Stimulated activated CD4-positive, alpha-beta T cell treated with anti-CD3 and anti-CD28 coated beads, TNF-alpha, amount 100 ng/mL, for 24 hours (primary cell): Measurements from ENCODE around the gene PLXNA2.

Experiments used
- DNase-seq, 3 experiments: peaks; one replicate each; pipeline ENCODE4 v3.0.0-alpha.2; 2020; ENCODE audit warnings: low read depth in 3 of 3

The PLXNA2 gene

DNA sequence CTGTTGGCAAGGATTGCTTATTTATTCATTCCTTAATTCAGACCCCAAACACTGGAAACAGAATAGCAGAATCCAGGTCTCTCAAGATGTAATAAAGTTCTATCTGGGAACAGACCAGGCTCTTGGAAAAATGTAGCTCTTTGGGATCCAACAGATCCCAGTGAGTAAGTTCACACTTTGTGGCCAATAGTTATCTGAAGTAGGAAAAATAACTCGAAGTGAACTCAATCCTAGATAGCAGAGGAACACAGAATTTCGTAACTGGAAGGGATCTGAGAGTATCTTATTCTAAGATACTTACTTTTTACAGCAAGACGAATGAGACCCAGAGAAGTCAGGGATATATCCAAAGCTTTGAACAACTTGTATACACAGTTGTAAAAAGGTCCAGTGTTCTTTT is 182.6 kb downstream of the PLXNA2 start:
- no peak for DNase-seq

- DNase-seq = no peak
These were observed 183.1 kb downstream of the PLXNA2 start for GRCh38 chr1:208061118-208061517.

DNA sequence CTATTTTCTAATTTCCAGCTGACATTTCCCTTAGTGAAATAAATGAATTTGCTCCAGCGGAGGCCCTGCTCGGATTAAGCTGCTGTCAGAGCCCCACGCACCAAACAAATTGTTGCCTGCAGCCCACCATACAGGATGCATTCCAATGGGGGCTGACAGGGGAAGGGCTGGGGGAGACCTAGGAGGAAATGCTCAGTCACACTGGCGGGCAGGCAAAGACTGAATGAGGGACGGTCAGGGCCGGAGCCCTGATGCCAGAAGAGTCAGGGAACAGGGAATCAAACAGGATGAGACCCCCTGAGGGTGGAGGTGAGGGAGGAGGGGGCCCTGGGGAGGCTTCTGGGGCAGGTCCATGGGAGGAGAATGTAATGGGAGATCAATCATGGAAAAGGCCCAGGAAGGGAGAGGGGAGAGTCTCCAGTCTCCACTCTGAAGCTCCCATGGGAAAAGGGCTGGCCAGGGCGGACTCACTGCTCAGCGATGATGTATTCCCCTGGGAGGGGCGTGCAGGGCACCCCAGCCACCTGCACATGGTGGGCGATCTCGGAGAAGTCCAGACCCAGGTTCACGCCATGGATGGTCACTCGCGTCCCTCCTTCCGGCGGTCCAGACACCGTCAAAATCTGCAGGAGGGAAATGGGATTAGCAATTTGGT is 183.8 kb downstream of the PLXNA2 start:
- DNase-seq = no peak

GRCh38 chr1:208059409-208060001 is 184.7 kb downstream of the PLXNA2 start:
- no peak for DNase-seq

- no peak for DNase-seq
These were observed 185.4 kb downstream of the PLXNA2 start for GRCh38 chr1:208058756-208059155.

GRCh38 chr1:208058267-208058666 is 185.9 kb downstream of the PLXNA2 start:
- DNase-seq = no peak

DNA sequence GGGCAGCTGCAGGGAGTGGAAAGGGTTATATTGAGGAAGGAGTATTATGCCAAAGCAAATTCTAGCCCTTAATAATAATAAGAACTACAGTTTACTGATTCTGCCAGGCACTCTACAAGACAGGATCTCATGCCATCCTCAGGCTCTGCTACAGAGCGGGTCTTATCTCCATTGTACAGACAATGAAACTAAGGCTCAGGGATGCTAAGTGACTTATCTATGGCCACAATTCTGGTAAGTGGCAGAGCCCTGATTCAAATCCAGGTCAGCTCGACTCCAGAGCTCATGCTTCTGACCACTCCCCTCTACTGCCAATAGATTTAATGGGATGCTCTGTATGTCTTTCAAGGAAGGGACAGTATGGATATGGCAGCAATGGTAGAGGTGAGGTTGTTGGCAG is 187.1 kb downstream of the PLXNA2 start:
- no peak for DNase-seq

DNA sequence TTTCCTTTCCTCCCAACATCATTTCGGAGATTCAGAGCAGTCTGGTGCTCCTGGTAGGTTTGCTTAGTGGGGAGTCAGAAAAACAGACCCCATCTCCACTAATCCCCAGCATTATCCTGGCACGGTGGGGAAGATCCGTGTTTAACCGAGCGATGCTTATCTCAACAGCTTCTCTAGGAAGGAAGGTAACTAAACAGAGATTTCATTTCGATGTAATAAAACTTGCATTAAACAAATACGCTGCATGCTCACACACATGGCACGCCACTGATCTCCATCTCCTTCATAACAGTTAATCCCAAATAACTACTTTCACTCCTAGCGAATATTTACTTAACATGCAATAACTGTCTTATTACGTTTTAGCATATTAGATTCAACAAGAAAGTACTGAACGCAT is 188.6 kb downstream of the PLXNA2 start:
- no peak for DNase-seq

- DNase-seq = no peak
These were observed 189.2 kb downstream of the PLXNA2 start for GRCh38 chr1:208054911-208055379.

DNA sequence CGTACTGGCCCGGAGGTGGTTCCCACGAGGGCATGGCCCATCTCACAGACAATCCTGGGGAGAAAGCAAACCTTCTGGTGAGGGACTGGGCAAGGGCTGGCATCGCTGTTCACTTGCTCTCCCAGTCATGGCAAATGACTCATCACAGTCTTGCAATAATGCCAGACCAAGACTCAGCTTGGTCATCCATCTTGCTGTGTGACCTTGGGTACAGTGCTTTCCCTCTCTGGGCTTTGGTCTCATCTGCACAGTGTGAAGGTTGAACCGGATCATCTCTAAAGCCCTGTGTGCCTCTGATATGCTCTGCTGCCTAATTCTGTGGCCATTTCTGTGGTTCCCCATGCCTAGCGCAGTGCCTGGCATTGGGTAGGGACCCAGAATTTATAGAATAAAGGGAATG is 189.7 kb downstream of the PLXNA2 start:
- DNase-seq = no peak

DNA sequence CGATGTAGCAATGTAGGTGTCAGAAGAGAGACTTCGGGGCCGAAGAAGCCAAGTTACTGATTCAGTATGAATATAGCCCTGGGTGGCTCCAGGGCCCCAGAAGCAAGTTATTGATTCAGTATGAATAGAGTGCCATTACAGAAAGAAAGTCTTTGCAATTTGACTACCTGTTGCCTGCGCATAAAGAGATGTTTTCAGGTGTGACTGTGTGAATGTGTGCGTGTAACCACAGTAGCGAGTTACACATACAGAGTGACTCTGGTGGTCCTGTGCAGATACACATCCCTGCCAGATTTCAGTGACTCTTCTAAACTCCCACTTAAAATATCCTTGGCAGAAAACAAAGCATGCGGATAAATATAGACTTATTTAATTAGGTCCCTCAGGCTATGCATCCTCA is 190.5 kb downstream of the PLXNA2 start:
- DNase-seq = no peak

GRCh38 chr1:208052926-208053407 is 191.2 kb downstream of the PLXNA2 start:
- DNase-seq = no peak

- no peak for DNase-seq
These were observed 192.0 kb downstream of the PLXNA2 start for GRCh38 chr1:208052135-208052534.

- DNase-seq = no peak
These were observed 192.5 kb downstream of the PLXNA2 start for GRCh38 chr1:208051651-208052050.

- DNase-seq = no peak
These were observed 195.3 kb downstream of the PLXNA2 start for GRCh38 chr1:208048904-208049303.

GRCh38 chr1:208047975-208048374 is 196.2 kb downstream of the PLXNA2 start:
- DNase-seq = no peak

GRCh38 chr1:208047476-208047934 is 196.7 kb downstream of the PLXNA2 start:
- no peak for DNase-seq

- no peak for DNase-seq
These were observed 198.5 kb downstream of the PLXNA2 start for GRCh38 chr1:208045463-208046260.

- peak in 1 of 3 experiments; percentile 2 for DNase-seq
These were observed 199.4 kb downstream of the PLXNA2 start for GRCh38 chr1:208044589-208045462.

GRCh38 chr1:208043691-208044181 is 200.4 kb downstream of the PLXNA2 start:
- no peak for DNase-seq

- no peak for DNase-seq
These were observed 201.3 kb downstream of the PLXNA2 start for GRCh38 chr1:208042868-208043267.
